Transverse colon (tissue), 4 donors: ENCODE measurements around the gene FECH. TPM values are rescaled to one million over a fixed set of nuclear protein-coding genes. Genes with fewer than 3 reads are reported as not detected.
"Not testable (repeated sequence)": the region's sequence is repeated elsewhere in the genome, so short reads cannot be mapped to it uniquely, and the experiment has no call there.

ENCODE experiments used
- DNase-seq: peaks from one replicate; pipeline ENCODE4 v3.0.0-alpha.2; 2019
- H3K27ac ChIP-seq, 4 donors: fragments of 200-600 bp; sonication (generic); 2 replicates each; pipeline ENCODE4 v1.5.1; 2016 to 2018; ENCODE audit warnings: inconsistent platforms in 4 of 4
- H3K27me3 ChIP-seq: fragments of 200-600 bp; sonication (generic); 2 replicates; pipeline ENCODE4 v1.5.1; 2017; ENCODE audit warnings: inconsistent platforms
- H3K36me3 ChIP-seq, 4 donors: fragments of 200-600 bp; sonication (generic); 2 replicates each; pipeline ENCODE4 v1.5.1; 2017 to 2019; ENCODE audit warnings: inconsistent platforms in 4 of 4
- H3K4me1 ChIP-seq, 4 donors: fragments of 200-600 bp; sonication (generic); 2 replicates each; pipeline ENCODE4 v1.5.1; 2017 to 2020; ENCODE audit warnings: inconsistent platforms in 4 of 4
- H3K4me3 ChIP-seq, 4 donors: fragments of 200-600 bp; sonication (generic); 1 replicate in 1 of 4; 2 replicates in 3 of 4; pipeline versions ENCODE4 v1.5.1 to v1.6.1; 2017 to 2019; ENCODE audit warnings: inconsistent platforms in 4 of 4
- H3K9me3 ChIP-seq, 2 donors: fragments of 200-600 bp; sonication (generic); 2 replicates each; pipeline ENCODE4 v1.5.1; 2017 to 2019; ENCODE audit warnings: inconsistent platforms in 2 of 2
- EP300 ChIP-seq: sonication (generic); formaldehyde crosslinking; IDR thresholded peaks from one replicate; pipeline ENCODE4 v1.6.1; 2017; ENCODE audit warnings: antibody characterized with exemption, low read depth
- POLR2A ChIP-seq: fragments of 450-650 bp; IDR thresholded peaks from one replicate; pipeline ENCODE4 v1.6.1; 2016; ENCODE audit warnings: antibody characterized with exemption, mild to moderate bottlenecking, moderate library complexity
- POLR2AphosphoS5 ChIP-seq, 3 donors: sonication (generic); formaldehyde crosslinking; IDR thresholded peaks; one replicate each; pipeline ENCODE4 v1.6.1; 2016; ENCODE audit warnings: antibody characterized with exemption in 3 of 3
- WGBS, 2 donors: methylation state at CpG; one replicate each; pipeline ENCODE4 v1.1.5; 2018; ENCODE audit warnings: low coverage in 1 of 2; 5-methylcytosine and 5-hydroxymethylcytosine counted together
- in situ Hi-C, 4 donors: fragments of 200-750 bp; cut with MboI; loops; one replicate each; pipeline versions ENCODE4 v1.15.0 to v1.15.1; 2017; ENCODE audit warnings: low sequenced_read_pairs in 3 of 4, low pct_ligation_motif_present in 1 of 4, low pct_unique_long_range_greater_than_20kb in 1 of 4
- intact Hi-C: fragments of 100-400 bp; cut with DNase I; formaldehyde crosslinking; loops from one replicate; pipeline ENCODE4 v1.15.1; 2023; ENCODE audit warnings: low total_unique reads
- total RNA-seq, 4 donors: library from RNA; depleted of rRNA; stranded (reverse); fragments of >200 nt; gene quantifications; one replicate each; pipeline ENCODE4 v1.1.0, GENCODE V29; 2016
- TF ChIP-seq, protein P1 (sequence below), 5 experiments: fragments of 200-600 bp in 3 of 5; fragments of 450-650 bp in 2 of 5; sonication (generic) in 3 of 5; IDR thresholded peaks; 1 replicate in 2 of 5; 2 replicates in 3 of 5; pipeline ENCODE4 v1.5.1; 2016 to 2017; ENCODE audit warnings: antibody characterized with exemption in 5 of 5, inconsistent platforms in 3 of 5, mild to moderate bottlenecking in 2 of 5, moderate library complexity in 1 of 5

The FECH gene
- total RNA-seq, 4 donors from 2014 or later, result 9.6 to 36.0 (median 28.3) TPM

DNA sequence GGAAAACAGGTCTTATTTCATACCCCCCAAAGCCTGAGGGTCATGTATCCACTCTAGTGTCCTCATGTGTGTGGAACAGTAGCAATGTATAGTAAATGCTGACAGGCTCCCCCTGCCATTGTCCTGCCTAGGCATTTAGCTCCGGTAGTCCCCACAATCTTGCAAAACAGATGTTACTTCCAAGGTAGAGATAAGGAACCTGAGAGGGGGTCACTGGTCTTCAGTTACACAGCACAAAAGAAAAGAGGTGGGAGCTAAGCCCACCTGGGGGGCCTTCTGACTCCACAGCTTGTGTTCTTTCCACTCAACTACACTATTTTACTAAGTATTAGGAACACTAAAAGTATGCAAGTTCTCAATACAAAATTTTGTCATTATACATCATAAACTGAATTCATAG lies 17.4 kb upstream of the FECH start:
- Histone ChIP-seq H3K9me3 (no peaks in the 10 kb centered on the region), H3K36me3 (peaks cover 0 to 84% (median 44%) of the 10 kb centered on the region in 4 donors), H3K27me3 (no peaks in the 10 kb centered on the region), H3K4me1 (no peaks in the 10 kb centered on the region), H3K27ac (no peak overlapping the region), H3K4me3 (no peak overlapping the region)
- in situ Hi-C loops (no loop called here), intact Hi-C loops (no loop called here)
- no peak for TF ChIP-seq EP300
- TF ChIP-seq POLR2AphosphoS5 (IDR thresholded peaks at IDR 0.05), result no peak
- TF ChIP-seq, protein P1, sequence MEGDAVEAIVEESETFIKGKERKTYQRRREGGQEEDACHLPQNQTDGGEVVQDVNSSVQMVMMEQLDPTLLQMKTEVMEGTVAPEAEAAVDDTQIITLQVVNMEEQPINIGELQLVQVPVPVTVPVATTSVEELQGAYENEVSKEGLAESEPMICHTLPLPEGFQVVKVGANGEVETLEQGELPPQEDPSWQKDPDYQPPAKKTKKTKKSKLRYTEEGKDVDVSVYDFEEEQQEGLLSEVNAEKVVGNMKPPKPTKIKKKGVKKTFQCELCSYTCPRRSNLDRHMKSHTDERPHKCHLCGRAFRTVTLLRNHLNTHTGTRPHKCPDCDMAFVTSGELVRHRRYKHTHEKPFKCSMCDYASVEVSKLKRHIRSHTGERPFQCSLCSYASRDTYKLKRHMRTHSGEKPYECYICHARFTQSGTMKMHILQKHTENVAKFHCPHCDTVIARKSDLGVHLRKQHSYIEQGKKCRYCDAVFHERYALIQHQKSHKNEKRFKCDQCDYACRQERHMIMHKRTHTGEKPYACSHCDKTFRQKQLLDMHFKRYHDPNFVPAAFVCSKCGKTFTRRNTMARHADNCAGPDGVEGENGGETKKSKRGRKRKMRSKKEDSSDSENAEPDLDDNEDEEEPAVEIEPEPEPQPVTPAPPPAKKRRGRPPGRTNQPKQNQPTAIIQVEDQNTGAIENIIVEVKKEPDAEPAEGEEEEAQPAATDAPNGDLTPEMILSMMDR (IDR thresholded peaks at IDR 0.05), result no peak
- TF ChIP-seq POLR2A, result no peak
- WGBS, 2 donors, result 80% methylated on average over 1 of the region's 1 CpG; no CpG with 5 or more reads in 1 of the 2 donors
- DNase-seq, result no peak

DNA sequence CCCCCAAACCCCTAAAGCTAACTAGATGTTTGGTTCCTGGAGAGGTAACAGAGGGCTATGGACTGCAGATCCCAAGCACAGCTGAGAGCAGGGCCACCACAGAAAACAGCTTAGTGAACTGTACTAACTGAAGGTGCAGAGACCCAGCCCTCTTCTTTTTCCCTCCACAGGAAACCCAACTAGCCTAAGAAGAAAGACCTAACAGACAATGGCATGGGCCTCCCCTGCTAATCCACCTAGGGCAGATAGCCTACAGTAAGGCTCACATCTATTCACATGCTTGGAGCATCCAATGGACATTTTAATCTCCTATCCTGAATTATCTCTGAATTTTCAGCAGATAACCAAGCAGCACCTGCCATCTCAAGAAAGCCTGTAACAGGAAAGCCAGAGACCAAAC lies 8.8 kb upstream of the FECH start:
- Histone ChIP-seq H3K27ac (no peak overlapping the region), H3K27me3 (no peaks in the 10 kb centered on the region), H3K4me1 (no peaks in the 10 kb centered on the region), H3K36me3 (peaks cover 0 to 11% (median 2%) of the 10 kb centered on the region in 4 donors), H3K9me3 (no peaks in the 10 kb centered on the region), H3K4me3 (no peak overlapping the region)
- DNase-seq, result no peak
- in situ Hi-C loops (no loop called here), intact Hi-C loops (no loop called here)
- TF ChIP-seq, protein P1 (IDR thresholded peaks at IDR 0.05), result no peak
- no peak for TF ChIP-seq POLR2A
- TF ChIP-seq EP300, result no peak
- TF ChIP-seq POLR2AphosphoS5 (IDR thresholded peaks at IDR 0.05), result no peak

DNA sequence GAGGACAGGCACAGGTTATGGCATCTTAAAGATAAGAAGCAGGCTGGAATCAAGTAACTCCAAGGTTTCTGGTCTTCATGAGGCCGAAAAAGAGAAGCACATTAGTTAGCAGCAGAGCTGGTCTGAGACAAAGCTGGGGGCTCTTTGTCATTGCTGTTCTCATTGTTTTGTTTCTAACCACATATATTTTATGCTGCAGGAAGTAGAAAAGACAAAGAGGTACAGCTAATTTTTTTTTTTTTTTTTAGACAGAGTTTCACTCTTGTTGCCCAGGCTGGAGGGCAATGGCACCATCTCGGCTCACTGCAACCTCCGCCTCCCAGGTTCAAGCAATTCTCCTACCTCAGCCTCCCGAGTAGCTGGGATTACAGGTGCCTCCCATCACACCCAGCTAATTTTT lies 6.2 kb upstream of the FECH start:
- H3K27ac ChIP-seq, H3K9me3 ChIP-seq, H3K4me3 ChIP-seq, DNase-seq, intact Hi-C loops, H3K36me3 ChIP-seq, in situ Hi-C loops, H3K27me3 ChIP-seq, H3K4me1 ChIP-seq: not testable (repeated sequence)
- 89 to 93% methylated on average over 4 of the region's 4 CpGs for WGBS, 2 donors

DNA sequence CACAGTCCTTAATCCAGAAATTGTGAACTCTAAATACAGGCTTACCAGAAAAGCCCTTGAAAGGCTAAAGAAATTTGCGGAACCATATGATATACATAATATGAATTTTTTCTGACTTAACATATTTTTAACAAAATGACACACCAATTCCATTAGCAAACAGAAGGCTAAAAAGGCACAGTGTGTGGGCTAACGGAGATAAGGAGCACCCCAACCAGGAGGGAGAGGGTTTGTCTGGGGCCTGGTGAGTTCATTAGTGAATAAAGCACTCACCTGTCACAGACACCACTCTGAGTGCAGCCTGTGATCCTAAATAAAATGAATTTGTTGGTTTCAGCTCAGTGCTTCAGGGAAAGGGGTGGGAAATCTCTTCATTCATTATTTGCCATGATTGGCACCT lies 2.7 kb upstream of the FECH start:
- in situ Hi-C loops, result no loop called here
- no peak for DNase-seq
- 86 to 92% methylated on average over 2 of the region's 2 CpGs for WGBS, 2 donors
- no peak for TF ChIP-seq POLR2A
- TF ChIP-seq, protein P1 (IDR thresholded peaks at IDR 0.05), result no peak
- no peak for TF ChIP-seq POLR2AphosphoS5 (IDR thresholded peaks at IDR 0.05)
- TF ChIP-seq EP300, result no peak
- Histone ChIP-seq H3K27ac (no peak overlapping the region), H3K27me3 (no peaks in the 10 kb centered on the region), H3K4me1 (peaks cover 0 to 17% (median 15%) of the 10 kb centered on the region in 4 donors), H3K4me3 (no peak overlapping the region), H3K9me3 (no peaks in the 10 kb centered on the region), H3K36me3 (no peaks in the 10 kb centered on the region)
- intact Hi-C loops, result no loop called here

DNA sequence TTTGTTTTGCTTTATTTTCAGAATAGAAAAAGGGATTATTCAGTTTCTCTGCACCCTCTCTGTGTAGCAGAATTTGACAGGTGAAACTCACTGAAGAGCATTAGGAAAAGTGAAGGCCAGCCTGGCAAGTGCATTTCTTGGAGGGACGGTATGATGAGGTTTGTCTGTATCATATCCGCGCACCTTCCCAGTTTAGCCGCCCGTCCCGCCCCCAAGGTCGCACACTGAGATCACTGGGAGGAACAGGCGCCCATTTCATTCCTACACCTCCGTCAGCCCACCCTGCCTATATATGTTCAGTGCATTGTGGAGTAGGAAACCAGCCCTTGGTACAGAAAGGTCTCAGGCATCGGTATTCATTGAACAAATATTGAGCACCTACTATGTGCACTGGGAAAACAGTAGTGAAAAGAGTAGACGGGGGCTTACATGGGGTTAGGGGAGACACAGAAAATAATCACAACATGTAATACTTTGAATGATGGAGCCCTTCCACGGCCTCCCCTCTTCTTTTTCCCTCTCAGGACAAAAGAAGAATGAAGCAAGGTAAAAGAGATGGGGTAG lies 678 bp upstream of the FECH start:
- in situ Hi-C loops (no loop called here), intact Hi-C loops (no loop called here)
- Histone ChIP-seq H3K4me1 (peaks cover 0 to 17% (median 15%) of the 10 kb centered on the region in 4 donors), H3K36me3 (no peaks in the 10 kb centered on the region), H3K27ac (peak overlapping the region; percentile 83 to 89 (median 88)), H3K9me3 (no peaks in the 10 kb centered on the region), H3K27me3 (no peaks in the 10 kb centered on the region), H3K4me3 (peak overlapping the region in 3 of 4 donors; percentile 70 to 96 (median 87))
- TF ChIP-seq, protein P1 (IDR thresholded peaks at IDR 0.05), result no peak
- TF ChIP-seq EP300 (no peak), POLR2AphosphoS5 (IDR thresholded peaks at IDR 0.05) (no peak), POLR2A (no peak)
- WGBS, 2 donors, result 80 to 94% methylated on average over 2 to 12 of the region's 12 CpGs
- no peak for DNase-seq
